HFFc6 (cell line): ENCODE measurements around the gene XG. TPM values are rescaled to one million over a fixed set of nuclear protein-coding genes. Genes with fewer than 3 reads are reported as not detected.
A peak's percentile ranks its signal among the peaks of the same experiment; 100 is the strongest.
"Not testable (repeated sequence)": the region's sequence is repeated elsewhere in the genome, so short reads cannot be mapped to it uniquely, and the experiment has no call there.

Source experiments
- DNase-seq: peaks from one replicate; pipeline ENCODE4 v3.0.0-alpha.2; 2018
- H3K27ac Mint-ChIP-seq: 2 replicates; pipeline ENCODE4 v1.8.0; 2020; ENCODE audit warnings: mild to moderate bottlenecking, mixed read lengths
- H3K27me3 Mint-ChIP-seq: 2 replicates; pipeline ENCODE4 v1.8.0; 2021; ENCODE audit warnings: mild to moderate bottlenecking, moderate library complexity, mixed read lengths; ENCODE audit not compliant: insufficient read depth
- H3K36me3 Mint-ChIP-seq: 2 replicates; pipeline ENCODE4 v1.8.0; 2021; ENCODE audit warnings: low read depth, mixed read lengths
- H3K4me1 Mint-ChIP-seq: 2 replicates; pipeline ENCODE4 v1.8.0; 2020; ENCODE audit warnings: low read depth, mixed read lengths
- H3K4me3 Mint-ChIP-seq: 2 replicates; pipeline ENCODE4 v1.8.0; 2020; ENCODE audit warnings: mild to moderate bottlenecking, moderate library complexity, mixed read lengths
- H3K9me3 Mint-ChIP-seq: 2 replicates; pipeline ENCODE4 v1.8.0; 2020; ENCODE audit warnings: mild to moderate bottlenecking, mixed read lengths
- total RNA-seq, 6 experiments: library from RNA; stranded (reverse); fragmentation: NEBNext Ultra II Directional; extraction: Animal tissue kit (Norgen Biotek cat#: 25700); gene quantifications; 2 replicates in 1 of 6; 3 replicates in 5 of 6; pipeline ENCODE4 v1.2.3, GENCODE V29; 2021
- TF ChIP-seq, protein P1 (sequence below): fragments of 200-600 bp; sonication (generic); IDR thresholded peaks from 2 replicates; pipeline ENCODE4 v1.5.0; 2021; ENCODE audit warnings: antibody characterized with exemption, mild to moderate bottlenecking

The XG gene
- total RNA-seq, 6 experiments from 2014 or later = 0.07 to 0.48 (median 0.31) TPM; not detected in 1

DNA sequence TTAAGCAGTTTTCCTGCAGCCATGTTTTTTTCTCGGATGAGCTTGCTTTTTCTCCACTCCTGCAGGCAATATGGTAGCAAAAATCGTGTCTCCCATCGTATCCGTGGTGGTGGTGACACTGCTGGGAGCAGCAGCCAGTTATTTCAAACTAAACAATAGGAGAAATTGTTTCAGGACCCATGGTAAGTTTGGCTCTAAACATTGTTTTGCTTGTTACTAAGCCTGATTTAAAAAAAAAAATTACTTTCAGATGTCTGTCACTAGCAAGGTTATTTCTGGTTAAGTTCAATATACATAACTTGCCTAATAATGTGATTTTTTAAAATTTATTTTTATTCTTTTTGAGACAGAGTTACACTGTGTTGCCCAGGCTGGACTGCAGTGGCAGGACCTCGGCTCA lies 59.4 kb downstream of the XG start:
- TF ChIP-seq, protein P1, sequence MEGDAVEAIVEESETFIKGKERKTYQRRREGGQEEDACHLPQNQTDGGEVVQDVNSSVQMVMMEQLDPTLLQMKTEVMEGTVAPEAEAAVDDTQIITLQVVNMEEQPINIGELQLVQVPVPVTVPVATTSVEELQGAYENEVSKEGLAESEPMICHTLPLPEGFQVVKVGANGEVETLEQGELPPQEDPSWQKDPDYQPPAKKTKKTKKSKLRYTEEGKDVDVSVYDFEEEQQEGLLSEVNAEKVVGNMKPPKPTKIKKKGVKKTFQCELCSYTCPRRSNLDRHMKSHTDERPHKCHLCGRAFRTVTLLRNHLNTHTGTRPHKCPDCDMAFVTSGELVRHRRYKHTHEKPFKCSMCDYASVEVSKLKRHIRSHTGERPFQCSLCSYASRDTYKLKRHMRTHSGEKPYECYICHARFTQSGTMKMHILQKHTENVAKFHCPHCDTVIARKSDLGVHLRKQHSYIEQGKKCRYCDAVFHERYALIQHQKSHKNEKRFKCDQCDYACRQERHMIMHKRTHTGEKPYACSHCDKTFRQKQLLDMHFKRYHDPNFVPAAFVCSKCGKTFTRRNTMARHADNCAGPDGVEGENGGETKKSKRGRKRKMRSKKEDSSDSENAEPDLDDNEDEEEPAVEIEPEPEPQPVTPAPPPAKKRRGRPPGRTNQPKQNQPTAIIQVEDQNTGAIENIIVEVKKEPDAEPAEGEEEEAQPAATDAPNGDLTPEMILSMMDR = no peak
- no peak overlapping the region for H3K27ac Mint-ChIP-seq
- H3K4me1 Mint-ChIP-seq = peaks cover 15% of the 10 kb centered on the region
- H3K27me3 Mint-ChIP-seq = no peaks in the 10 kb centered on the region; the same call in 1 of the 2 replicates
- no peaks in the 10 kb centered on the region for H3K36me3 Mint-ChIP-seq
- H3K4me3 Mint-ChIP-seq = no peak overlapping the region
- H3K9me3 Mint-ChIP-seq = no peaks in the 10 kb centered on the region
- DNase-seq = no peak

DNA sequence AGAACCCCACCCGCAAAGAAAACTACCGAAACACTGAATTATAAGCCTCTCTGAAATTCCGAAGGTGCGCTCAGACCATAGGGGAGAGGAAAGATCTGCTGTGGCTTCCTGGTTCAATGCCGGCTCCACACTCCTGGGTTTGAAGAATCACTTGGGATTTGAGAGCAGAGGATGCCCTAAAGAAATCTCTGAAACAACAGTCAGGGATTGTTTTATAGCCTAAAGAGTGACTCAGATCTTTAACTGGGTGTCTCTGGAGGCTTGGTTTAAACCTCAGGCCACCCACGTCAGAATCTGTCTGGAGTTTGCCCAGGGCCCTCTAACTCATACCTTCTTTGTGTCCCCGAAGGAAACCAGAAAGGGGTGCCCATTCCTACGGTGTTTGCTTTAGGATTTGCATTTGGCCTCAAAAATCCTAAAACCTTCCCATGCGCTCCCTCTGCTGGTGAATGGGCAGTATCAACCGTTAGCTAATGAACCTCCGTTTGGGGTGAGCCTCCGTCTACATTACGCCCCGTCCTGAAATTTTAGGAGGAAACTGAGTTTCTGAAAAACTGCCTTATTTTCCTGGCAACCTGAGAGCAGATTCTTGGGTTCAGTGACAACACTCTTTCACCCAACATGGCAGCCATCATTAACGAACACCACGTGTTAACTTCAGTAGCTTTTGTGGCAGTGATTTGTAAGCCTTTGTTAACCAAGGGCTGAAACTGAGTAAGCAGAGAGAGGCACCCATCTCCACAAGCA lies 60.5 kb downstream of the XG start:
- Mint-ChIP-seq H3K27ac (peak overlapping the region; percentile 92), H3K4me3 (peak overlapping the region; percentile 70), H3K4me1 (peaks cover 15% of the 10 kb centered on the region)
- H3K36me3 Mint-ChIP-seq, H3K27me3 Mint-ChIP-seq, H3K9me3 Mint-ChIP-seq: not testable (repeated sequence)
- DNase-seq = peak; percentile 53
- TF ChIP-seq, protein P1 = peak; percentile 72

DNA sequence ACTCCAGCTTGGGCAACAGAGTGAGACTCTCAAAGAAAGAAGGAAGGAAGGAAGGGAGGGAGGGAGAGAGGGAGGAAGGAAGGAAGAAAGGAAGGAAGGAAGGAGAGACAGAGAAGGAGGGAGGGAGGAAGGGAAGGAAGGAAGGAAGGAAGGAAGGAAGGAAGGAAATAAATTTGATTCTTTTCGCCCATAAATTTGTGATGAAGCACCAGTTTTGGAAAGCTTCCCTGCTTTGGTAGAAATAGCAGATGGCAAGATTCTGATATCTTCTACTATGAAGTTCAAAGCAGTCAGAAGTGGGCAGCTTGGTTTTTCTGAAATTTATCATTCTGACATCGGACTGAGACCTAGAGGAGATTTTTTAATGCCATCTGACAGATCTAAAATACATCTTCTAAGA lies 65.2 kb downstream of the XG start:
- no peak for DNase-seq
- Mint-ChIP-seq H3K27ac (no peak overlapping the region), H3K9me3 (no peaks in the 10 kb centered on the region), H3K4me1 (peaks cover 17% of the 10 kb centered on the region), H3K4me3 (no peak overlapping the region), H3K27me3 (no peaks in the 10 kb centered on the region), H3K36me3 (no peaks in the 10 kb centered on the region)
- TF ChIP-seq, protein P1 = no peak

DNA sequence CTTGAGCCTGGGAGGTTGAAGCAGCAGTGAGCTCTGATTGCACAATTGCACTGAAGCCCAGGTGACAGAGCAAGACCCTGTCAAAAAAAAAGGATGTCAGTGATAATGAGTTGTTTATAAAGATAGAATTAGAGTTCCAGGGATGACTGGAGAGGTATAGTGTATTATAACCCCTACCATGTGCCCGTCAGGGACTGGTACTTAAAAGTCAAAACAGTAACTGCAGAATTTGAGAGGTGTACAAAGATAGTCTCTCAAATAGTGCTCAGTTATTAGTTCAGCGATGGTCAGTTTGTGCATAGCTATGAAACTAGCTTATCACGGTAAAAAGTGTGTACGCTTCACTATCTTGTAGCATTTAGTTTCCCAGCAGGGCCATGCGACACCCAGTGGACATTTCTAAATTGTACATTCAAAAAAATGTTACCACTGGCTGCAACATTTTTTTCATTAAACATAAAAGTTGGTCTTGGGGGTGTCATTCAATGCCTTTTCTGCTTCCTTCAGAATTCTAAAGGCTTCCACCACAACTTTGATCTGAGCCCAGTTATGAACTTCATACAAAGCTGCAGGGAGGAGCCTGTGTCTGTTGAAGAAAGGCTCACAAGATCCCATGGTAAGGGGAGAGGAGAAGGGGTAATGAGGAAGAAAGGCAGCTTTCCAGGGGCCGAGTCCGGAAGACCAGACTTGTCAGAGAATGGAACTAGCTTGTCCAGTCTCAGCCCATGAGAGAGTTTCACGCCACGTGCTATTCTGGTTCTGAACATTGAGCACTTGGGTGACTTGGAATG lies 67.7 kb downstream of the XG start:
- peak; percentile 6 for DNase-seq
- Mint-ChIP-seq H3K4me3 (no peak overlapping the region), H3K4me1 (peaks cover 9% of the 10 kb centered on the region; the same call in 1 of the 2 replicates), H3K9me3 (no peaks in the 10 kb centered on the region), H3K36me3 (no peaks in the 10 kb centered on the region), H3K27me3 (peaks cover 5% of the 10 kb centered on the region), H3K27ac (no peak overlapping the region)
- TF ChIP-seq, protein P1 = peak; percentile 69

DNA sequence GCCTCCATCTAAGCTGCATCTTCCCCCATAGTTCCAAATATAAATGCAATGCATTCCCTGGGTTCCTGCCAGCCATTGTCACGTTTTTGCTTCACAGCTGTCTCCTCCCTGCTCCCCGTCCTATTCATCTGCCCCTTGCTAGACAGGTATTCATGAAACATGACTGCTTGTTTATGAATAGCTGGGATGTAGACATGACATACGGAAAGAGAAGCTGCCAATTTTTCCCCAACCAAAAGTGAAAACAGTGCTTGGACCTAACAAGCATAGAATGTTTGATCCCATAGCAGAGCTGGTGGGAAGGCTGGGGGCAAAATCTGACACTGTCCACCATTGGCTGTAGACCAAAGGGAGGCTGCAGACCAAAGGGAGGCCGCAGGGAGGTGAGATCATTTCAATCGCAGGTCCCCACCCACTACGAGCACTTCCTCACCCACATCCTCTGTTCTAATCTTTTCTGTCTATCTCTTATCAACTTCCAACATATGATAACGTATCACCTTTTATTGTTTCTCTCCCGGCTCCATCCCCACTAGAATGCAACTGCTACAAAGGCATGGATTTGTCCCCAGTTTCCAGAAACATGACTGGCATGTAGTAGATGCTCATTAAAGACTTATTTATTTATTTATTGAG lies 68.4 kb downstream of the XG start:
- no peaks in the 10 kb centered on the region for H3K36me3 Mint-ChIP-seq
- TF ChIP-seq, protein P1 = no peak
- DNase-seq = no peak
- H3K4me3 Mint-ChIP-seq = no peak overlapping the region
- H3K27me3 Mint-ChIP-seq = peaks cover 5% of the 10 kb centered on the region
- H3K9me3 Mint-ChIP-seq = no peaks in the 10 kb centered on the region
- no peak overlapping the region for H3K27ac Mint-ChIP-seq
- peaks cover 9% of the 10 kb centered on the region; the same call in 1 of the 2 replicates for H3K4me1 Mint-ChIP-seq
